A549 treated with DMSO at 1 μM for 4 hours (cell line): Measurements from ENCODE around the gene COL10A1. TPM values are rescaled to one million over a fixed set of nuclear protein-coding genes. Genes with fewer than 3 reads are reported as not detected.

Source experiments
- total RNA-seq: library from RNA; stranded (reverse); fragments of 200-300 nt; extraction: Qiagen RNA extraction; gene quantifications from 5 replicates; pipeline ENCODE4 v1.2.3, GENCODE V29; 2022; ENCODE audit warnings: low read depth

Gene COL10A1
- not detected in 5 replicates for total RNA-seq

GRCh38 chr6:116126032-116126431, at the start of gene COL10A1:
TSS of gene COL10A1 (minus strand) at chr6:116126132. CDS start at chr6:116125492, 640 bp downstream.

DNA sequence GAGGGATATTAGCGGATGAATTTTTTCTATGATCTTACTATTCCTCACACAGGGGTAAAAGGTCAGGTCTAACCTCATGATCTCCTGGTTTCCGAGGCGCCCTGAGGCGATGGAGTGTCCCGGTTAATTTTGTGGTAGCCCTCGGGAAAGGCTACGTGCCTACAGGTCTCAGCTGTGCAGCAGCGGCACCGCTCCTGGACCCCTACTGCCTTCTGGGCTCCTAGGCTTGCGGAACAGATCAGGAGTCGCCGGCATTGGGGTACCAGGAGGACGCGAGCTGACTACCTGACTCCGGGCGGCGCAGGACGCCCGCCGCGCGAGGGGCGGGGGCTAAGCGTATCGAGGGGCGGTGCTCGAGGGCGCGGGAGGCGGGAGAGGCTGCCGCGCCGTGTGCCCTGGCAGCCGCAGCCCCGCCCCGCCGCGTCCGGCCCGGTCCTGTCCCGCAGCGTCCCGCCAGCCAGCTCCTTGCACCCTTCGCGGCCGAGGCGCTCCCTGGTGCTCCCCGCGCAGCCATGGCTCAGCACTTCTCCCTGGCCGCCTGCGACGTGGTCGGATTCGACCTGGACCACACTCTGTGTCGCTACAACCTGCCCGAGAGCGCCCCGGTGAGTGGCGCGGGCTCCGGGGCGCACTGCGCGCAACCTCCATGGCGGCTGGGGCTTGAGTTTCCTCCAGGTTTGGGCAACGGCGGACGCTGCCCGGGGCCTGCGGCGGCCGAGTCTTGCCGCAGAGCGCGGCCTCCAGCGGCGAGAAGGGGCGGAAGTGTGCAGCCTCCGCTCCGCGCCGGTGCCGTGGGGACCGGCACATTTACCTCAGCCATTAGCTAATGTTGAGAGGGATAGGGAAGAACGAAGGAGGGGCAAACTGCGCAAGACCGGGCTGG, 25.3 kb downstream of the COL10A1 start, which contains the start of gene NT5DC1:
NT5DC1 (plus strand) TSS at position 435 of the 883 bp plus-strand sequence; CDS start at position 513, 78 bp downstream.

Other genes starting within 250 kb of the COL10A1 start
- 1.5 to 2.1 TPM (median 1.8 TPM) in 5 replicates for gene FRK, start 65.2 kb downstream of the COL10A1 start, total RNA-seq
- 25.0 to 34.1 TPM (median 30.4 TPM) in 5 replicates for gene NT5DC1, start 25.3 kb downstream of the COL10A1 start, total RNA-seq
- gene TSPYL4, start 127.9 kb upstream of the COL10A1 start, total RNA-seq = 3.2 to 4.4 TPM (median 3.5 TPM) in 5 replicates
- gene TSPYL1, start 153.8 kb upstream of the COL10A1 start, total RNA-seq = 29.0 to 36.3 TPM (median 34.0 TPM) in 5 replicates
- gene DSE, start 244.8 kb upstream of the COL10A1 start, total RNA-seq = 15.9 to 21.7 TPM (median 19.0 TPM) in 5 replicates